HG03025 (cell line): ENCODE results near the gene VPS41.

Experiments
- ATAC-seq: cut with Tn5 transposase; IDR thresholded peaks from one replicate; pipeline ENCODE4 v1.9.1; 2021; ENCODE audit warnings: mild to moderate bottlenecking, moderate library complexity; ENCODE audit not compliant: unreplicated experiment, low FRiP score

The VPS41 gene

GRCh38 chr7:38678698-38679054 is 230.3 kb downstream of the VPS41 start:
- no peak for ATAC-seq

GRCh38 chr7:38677981-38678697 is 230.9 kb downstream of the VPS41 start:
- ATAC-seq = no peak

DNA sequence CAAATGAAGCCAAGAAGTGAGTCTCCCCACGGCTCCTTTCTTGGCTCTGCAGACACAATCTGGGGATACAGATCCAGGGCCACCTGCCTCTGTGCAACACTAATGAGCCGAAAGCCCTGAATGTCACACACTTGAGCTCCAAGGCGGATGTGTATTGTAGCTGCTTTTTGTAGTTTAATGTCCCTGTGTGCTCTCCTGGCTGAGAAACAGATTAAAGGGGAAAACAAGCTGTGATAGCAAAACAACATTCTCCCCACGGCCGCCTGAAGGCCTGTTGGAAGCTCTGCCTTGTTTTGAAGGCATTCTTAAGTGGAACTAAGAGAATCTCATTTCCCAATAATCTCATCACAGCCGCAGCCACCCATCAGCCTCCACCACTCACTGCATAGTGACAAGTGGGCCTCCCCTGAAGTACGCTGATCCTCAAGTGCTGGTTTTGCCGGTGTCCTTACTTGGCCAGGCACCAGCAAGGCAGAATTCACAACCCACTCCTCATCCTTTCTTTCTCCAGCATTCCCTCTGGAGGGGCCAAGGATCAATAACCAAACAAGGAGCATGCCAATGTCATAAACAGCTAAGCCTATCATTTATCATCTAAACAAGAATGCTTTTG is 233.4 kb downstream of the VPS41 start:
- ATAC-seq = no peak

DNA sequence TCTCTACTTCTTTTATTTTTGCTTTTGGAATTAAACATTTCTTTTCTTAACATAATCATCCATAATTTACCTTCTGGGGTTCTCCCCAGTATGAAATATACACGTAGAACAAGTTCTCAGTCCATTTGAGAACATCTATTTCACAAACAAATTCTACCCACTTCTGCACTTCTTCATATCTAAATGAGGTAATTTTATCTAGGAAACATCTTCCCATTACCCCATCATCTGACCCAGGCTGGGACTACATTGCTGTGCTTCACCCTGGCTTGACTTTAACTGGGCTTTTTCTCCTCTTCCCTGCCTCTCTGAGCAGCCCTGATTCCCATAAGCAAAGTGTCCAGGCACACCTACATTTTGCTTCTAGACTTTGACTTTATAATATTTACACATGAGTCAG is 234.5 kb downstream of the VPS41 start:
- no peak for ATAC-seq

GRCh38 chr7:38673795-38674194 is 235.2 kb downstream of the VPS41 start:
- ATAC-seq = no peak
